NB4 (cell line): Measurements from ENCODE around the gene POLRMT.

ENCODE experiments used
- DNase-seq: peaks from one replicate; pipeline ENCODE4 v3.0.0; 2010; ENCODE audit warnings: low read depth
- H3K4me3 ChIP-seq: one replicate; pipeline ENCODE4 v1.5.1; 2011; ENCODE audit warnings: mild to moderate bottlenecking, low read depth, low read length, moderate library complexity
- MYC ChIP-seq: IDR thresholded peaks from 2 replicates; pipeline ENCODE4 v1.6.1; 2011; ENCODE audit warnings: low read depth, low read length
- POLR2A ChIP-seq: IDR thresholded peaks from 2 replicates; pipeline ENCODE4 v1.6.1; 2011; ENCODE audit warnings: mild to moderate bottlenecking; ENCODE audit not compliant: insufficient read length; ENCODE audit errors: extremely low read depth
- TF ChIP-seq, protein P1 (sequence below): IDR thresholded peaks from one replicate; pipeline ENCODE4 v1.5.1; 2012; ENCODE audit warnings: low read depth, low read length
- TF ChIP-seq, protein P2 (sequence below): IDR thresholded peaks from 2 replicates; pipeline ENCODE4 v1.6.1; 2011; ENCODE audit warnings: low read depth, low read length

Gene POLRMT

DNA sequence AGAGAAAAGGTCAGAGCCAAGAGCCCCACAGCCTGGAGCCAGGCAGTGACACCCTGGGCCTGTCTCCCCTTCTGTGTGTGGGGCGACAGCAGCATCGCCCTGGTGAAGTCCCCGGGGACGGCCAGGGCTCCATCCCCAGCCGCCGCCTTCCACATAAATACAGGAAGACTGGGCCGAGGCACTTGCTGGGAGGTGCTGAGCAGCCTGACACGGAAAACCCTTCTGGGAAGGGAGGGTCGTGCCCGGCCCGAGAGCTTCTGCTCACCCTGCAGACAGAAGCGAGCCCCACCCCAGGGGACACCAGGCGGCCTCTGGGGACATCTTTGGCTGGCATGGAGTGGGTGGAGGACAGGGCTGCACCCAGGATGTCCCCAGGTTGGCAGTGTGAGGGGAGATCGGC lies 11.5 kb upstream of the POLRMT start:
- no peak for DNase-seq
- TF ChIP-seq, protein P1, sequence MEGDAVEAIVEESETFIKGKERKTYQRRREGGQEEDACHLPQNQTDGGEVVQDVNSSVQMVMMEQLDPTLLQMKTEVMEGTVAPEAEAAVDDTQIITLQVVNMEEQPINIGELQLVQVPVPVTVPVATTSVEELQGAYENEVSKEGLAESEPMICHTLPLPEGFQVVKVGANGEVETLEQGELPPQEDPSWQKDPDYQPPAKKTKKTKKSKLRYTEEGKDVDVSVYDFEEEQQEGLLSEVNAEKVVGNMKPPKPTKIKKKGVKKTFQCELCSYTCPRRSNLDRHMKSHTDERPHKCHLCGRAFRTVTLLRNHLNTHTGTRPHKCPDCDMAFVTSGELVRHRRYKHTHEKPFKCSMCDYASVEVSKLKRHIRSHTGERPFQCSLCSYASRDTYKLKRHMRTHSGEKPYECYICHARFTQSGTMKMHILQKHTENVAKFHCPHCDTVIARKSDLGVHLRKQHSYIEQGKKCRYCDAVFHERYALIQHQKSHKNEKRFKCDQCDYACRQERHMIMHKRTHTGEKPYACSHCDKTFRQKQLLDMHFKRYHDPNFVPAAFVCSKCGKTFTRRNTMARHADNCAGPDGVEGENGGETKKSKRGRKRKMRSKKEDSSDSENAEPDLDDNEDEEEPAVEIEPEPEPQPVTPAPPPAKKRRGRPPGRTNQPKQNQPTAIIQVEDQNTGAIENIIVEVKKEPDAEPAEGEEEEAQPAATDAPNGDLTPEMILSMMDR, result no peak
- TF ChIP-seq, protein P2, sequence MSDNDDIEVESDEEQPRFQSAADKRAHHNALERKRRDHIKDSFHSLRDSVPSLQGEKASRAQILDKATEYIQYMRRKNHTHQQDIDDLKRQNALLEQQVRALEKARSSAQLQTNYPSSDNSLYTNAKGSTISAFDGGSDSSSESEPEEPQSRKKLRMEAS, result no peak
- TF ChIP-seq MYC (no peak), POLR2A (no peak)
- H3K4me3 ChIP-seq, result no peak overlapping the region

DNA sequence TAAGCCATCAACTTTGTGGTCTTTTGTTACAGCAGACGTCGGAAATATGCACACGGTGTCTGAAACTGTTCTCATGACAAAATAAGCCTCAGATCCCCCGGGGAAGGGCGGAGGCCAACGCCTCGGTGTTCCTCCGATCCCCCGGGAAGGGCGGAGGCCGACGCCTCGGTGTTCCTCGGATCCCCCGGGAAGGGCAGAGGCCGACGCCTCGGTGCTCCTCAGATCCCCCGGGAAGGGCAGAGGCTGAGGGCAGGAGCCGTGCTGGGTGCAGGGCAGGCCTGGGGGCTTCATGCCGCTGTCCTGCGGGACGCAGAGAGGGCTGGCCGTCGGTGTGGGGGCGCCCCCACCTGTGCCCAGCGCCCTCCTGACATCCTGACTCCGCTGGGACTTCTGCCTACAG lies 11.0 kb upstream of the POLRMT start:
- no peak overlapping the region for H3K4me3 ChIP-seq
- no peak for DNase-seq
- TF ChIP-seq, protein P1, result no peak
- TF ChIP-seq POLR2A (no peak), MYC (no peak)
- TF ChIP-seq, protein P2, result no peak

DNA sequence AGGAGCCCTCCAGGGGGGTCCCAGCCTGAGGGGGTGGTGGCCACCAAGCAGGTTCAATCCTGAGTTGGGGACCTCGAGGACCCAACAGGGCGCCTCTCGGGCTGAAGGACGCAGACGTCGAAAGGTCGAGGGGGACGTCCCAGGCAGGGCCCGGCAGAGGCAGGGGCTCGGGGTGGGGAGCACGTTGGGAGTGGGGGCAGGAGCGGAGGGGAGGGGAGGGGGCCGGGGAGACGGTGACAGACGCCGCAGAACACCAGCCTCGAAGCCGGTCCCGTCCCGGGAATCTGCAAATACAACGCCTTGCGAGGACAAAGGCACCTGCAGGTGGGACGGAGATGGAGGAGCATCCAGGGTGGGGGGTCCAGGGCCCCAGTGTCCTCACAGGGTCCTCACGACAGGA lies 10.4 kb upstream of the POLRMT start:
- H3K4me3 ChIP-seq, result no peak overlapping the region
- no peak for DNase-seq
- TF ChIP-seq MYC, result no peak
- TF ChIP-seq, protein P1, result no peak
- TF ChIP-seq, protein P2, result no peak
- TF ChIP-seq POLR2A, result no peak

DNA sequence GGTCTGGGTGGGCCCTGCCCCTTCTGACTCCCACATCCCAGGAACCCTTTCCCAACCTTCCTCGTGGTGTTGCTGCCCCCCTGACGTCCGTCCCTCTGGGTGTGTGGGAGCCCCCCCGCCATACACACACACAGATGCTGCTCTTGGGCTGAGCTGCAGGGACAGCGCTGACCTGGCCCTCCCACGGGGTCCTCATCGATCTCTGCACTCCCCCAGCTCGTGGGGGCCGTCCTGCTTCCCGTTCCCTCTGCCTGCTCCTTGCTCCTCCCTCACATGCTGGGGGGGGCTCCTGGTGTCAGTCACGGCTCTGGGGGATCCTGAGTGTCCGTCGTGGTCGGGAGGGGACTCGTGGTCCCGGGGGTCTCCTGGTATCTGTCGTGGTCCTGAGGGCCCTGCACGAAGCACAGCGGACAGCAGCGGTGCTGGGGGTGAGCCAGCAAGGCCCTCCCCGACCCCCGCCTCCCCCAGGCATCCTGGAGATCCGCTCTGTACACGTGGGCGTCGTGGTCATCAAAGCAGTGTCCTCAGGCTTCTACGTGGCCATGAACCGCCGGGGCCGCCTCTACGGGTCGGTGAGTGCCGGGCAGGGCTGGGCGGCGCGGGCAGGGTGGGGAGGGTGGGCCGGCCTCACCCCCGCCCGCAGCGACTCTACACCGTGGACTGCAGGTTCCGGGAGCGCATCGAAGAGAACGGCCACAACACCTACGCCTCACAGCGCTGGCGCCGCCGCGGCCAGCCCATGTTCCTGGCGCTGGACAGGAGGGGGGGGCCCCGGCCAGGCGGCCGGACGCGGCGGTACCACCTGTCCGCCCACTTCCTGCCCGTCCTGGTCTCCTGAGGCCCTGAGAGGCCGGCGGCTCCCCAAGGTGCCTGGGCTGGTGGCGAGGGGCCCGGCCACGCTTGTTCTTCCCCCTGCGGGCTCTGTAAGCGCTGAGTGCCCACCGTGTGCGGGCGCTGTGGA lies 9.7 kb upstream of the POLRMT start:
- no peak overlapping the region for H3K4me3 ChIP-seq
- no peak for TF ChIP-seq POLR2A
- no peak for TF ChIP-seq MYC
- TF ChIP-seq, protein P1, result no peak
- peak; percentile 44 for DNase-seq

DNA sequence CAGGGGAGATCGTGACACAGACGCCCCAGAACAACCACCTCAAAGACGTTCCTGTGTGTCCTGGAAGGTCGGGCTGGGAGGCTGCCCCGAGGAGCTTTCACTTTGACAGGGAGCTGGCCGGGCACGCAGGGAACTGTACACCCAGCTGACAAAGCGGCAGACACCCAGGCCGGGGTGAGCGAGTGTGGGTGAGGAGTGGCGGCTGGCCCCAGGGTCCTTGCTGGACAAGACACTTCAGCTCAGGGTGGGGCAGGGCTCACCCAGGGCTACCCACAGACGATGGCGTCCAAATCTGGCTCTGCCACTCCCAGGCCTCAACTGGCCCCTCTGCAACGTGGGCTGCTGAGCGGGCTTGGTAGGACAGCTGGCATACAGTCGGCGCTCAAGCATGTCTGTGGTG lies 8.4 kb upstream of the POLRMT start:
- TF ChIP-seq POLR2A (no peak), MYC (no peak)
- TF ChIP-seq, protein P2, result no peak
- TF ChIP-seq, protein P1, result no peak
- no peak overlapping the region for H3K4me3 ChIP-seq
- DNase-seq, result no peak
